Suppressor macrophage treated with lipopolysaccharide for 1 hour (primary cell): Measurements from ENCODE around the gene MLPH.

Experiments used
- DNase-seq, 3 donors: peaks; one replicate each; pipeline ENCODE4 v3.0.0-alpha.2; 2020 to 2022

MLPH gene

DNA sequence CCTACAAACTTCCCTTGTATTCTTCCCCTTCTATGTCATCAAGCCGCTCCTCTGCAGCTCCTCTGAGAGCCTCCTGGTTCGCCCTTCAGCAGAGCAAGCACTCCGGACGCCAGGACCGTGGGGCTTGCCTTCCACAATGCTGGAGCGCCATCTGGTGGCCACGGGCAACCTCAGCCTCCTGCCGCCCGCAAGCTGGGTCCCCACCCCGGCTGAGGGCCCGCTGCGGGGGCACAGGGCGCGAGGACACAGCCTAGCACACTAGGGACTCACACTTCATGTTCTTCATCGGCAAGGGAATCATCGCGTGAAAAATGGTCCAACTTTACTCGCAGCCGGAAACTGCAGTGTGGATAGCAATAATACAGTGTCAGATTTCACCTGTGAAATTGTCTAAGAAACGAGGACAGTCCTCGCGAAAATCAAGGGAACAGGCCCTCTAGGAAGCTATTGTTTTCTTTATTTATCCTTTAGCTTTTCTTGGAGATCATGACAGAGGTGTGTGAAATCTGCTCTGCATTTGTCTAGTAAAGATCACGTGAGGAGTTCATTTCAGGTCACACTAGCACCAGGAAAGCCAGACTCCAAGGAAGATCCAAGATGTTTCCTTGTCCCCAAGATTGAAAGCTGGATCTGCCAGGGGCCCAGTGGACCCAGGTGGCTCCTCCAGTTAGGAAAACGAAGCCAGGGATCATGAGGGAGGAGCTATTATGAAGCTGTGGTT lies 85.1 kb downstream of the MLPH start:
- DNase-seq: peak; percentile 94 to 97 (median 96)

DNA sequence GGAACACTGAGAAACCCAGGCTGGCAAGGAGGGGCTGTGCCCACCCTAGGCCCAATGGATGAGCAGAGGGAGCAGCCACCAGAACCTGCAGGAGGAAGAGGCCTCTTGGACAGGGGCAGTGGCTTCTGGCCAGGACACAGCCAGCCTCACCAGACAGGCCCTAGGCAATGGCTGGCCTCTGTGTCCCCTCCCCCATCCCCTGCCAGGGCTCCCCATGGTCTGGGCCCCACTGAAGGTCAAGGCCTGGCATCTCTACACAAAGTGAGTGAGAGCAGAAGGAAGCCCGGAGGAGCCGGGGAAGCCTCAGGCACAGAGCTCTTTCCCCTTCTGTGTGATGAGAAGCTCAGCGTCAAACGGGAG lies 85.7 kb downstream of the MLPH start:
- DNase-seq: no peak

- DNase-seq: no peak
Measured at GRCh38 chr2:237573721-237574415, 86.8 kb downstream of the MLPH start.

GRCh38 chr2:237574467-237574866 lies 87.4 kb downstream of the MLPH start:
- DNase-seq: no peak

GRCh38 chr2:237574894-237575868 lies 88.1 kb downstream of the MLPH start:
- no peak for DNase-seq

- DNase-seq: no peak
Measured at GRCh38 chr2:237575869-237576862, 89.1 kb downstream of the MLPH start.

- no peak for DNase-seq
Measured at GRCh38 chr2:237576974-237577373, 89.9 kb downstream of the MLPH start.

DNA sequence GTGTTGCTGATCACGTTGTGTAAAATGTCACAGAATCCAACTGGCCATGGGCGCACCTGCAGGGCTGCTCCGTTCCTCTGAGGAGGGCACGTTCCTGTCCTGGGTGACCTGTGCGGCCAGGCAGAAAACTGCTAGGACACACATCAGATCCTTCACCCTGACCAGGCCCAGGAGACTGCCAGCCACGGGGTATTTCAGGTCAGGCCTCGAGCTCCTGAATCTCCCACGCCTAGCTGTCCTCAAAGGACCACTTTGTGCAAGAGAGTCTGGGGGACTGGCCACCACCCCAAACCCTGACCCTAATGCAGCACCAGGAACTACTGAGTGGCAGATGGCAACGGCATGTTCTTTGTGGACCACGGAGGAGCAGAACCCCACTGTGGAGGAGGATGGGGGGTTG lies 90.4 kb downstream of the MLPH start:
- DNase-seq: no peak

DNA sequence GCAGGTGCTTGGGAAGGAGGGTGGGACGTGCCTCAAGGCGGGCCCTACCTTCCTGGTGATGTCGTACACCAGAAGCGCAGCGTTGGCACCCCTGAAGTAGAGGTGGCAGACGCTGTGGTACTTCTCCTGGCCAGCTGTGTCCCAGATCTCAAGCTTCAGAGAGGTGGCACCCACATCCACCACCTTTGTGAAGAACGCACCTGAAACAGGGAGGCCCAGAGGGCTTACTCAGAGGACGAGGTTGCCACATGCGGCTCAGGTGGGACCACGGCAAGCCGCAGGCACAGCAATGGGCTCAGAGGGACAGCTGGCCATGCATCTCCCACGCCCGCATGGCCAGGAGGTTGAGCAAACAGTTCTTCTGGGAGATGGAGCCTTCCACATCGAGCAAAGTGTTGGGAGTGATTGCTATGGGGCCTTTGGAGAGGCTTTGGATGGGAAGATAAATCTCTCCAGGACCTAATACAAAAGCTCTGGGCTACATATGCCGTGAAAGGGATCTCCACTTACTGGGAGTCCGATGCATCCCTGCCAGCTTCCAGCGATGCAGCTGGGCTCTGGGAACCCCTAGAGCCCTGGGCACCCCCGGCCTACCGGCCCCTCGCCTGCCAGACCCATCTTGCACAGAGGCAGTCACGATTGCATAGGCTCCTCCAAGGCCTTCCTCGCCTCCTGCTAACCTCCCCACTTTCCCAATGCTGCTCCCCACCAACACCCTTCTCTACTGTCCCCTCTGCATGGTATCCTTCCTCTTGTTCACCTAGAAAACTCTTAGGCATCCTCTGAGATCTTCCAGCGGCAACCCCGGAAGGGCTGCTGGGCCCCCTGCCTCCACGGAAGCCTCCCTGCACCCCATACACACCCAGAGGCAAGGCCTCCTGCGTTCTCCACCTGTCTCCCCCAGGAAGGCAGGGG lies 91.2 kb downstream of the MLPH start:
- no peak for DNase-seq

DNA sequence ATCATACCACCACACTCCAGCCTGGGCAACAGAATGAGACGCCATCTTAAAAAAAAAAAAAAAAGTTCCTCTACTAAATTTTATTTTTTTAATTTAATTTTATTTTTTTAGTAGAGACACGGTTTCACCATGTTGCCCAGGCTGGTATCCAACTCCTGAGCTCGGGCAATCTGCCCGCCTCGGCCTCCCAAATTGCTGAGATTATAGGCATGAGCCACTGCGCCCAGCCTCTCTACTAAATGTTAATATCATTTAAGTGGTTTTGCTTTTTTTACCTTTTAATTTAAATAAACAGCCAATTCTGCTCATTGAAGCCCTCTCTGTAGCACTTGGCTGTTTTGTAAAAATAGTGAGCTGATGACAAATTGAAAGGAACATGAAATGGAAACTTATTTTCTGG lies 94.3 kb downstream of the MLPH start:
- no peak for DNase-seq

- peak; percentile 54 to 65 (median 64) for DNase-seq
Measured at GRCh38 chr2:237581751-237582746, 95.0 kb downstream of the MLPH start.

- DNase-seq: no peak
Measured at GRCh38 chr2:237583385-237584295, 96.6 kb downstream of the MLPH start.

- no peak for DNase-seq
Measured at GRCh38 chr2:237585590-237586221, 98.7 kb downstream of the MLPH start.

- no peak for DNase-seq
Measured at GRCh38 chr2:237588044-237588696, 101.1 kb downstream of the MLPH start.

DNA sequence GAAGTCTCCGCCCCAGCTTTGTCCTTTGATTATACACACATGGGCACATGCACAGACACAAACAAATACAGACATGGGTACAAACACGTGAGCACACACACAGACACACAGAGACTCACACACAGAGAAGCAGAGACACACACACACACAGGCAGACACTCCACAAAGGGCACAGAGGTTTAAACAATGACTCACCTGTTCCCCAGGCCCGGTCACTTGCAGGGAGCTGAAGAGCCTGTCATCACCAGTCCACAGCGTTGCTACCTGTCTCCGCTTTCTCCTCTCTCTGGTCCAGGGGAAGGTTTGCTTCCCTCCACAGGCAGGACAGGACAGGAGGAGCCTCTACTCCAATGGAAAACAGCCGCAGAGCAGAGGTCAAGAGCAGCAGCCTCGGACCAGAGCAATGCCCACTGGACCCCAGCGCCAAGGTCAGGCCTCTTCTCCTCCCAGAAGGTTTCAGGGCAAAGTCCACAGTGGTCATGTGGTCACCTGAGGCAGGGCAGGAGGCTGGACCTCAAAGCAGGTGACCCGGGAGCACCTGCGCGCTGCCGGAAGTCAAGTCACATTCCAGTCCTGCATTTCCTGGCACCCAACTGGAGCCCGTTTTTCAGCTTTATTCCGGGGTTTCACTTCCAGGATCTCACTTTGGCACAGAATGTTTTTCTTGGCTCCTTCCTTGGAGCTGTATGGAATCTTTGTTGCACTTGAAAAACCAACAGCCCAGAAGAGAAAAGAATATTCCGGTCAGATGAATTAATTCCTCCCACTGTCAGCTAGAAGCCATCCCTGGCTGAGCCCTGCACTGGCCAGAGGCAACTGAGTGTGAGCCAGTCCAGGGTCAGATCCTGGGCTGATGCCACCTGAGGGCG lies 103.5 kb downstream of the MLPH start, which contains the start of gene RAB17:
TSS of gene RAB17 (minus strand) at position 463 of the 869 bp plus-strand sequence. CDS start 4,580 bp downstream, outside the sequence.
- no peak for DNase-seq
